Activated CD8-positive, alpha-beta T cell treated with anti-CD3 and anti-CD28 coated beads, Interleukin-2, amount 10 ng/mL, durations not matched to agents 7 days and 5 days (primary cell): ENCODE results near the gene SIGLEC8. TPM values are rescaled to one million over a fixed set of nuclear protein-coding genes. Genes with fewer than 3 reads are reported as not detected.
"Not testable (repeated sequence)": the region's sequence is repeated elsewhere in the genome, so short reads cannot be mapped to it uniquely, and the experiment has no call there.

Experiments used
- ATAC-seq: fragments of 150-1000 bp; cut with Tn5 transposase; one replicate; pipeline ENCODE4 v1.10.0; 2021; ENCODE audit warnings: moderate library complexity
- CTCF ChIA-PET: fragments of 350-600 bp; sonication (Branson Sonifier 250); formaldehyde crosslinking; loops from one replicate; lab custom pipeline; 2021; ENCODE audit warnings: antibody characterized with exemption; lab: Charles Lee
- POLR2A ChIA-PET: fragments of 350-600 bp; sonication (Branson Sonifier 250); formaldehyde crosslinking; loops from one replicate; lab custom pipeline; 2021; ENCODE audit warnings: antibody characterized with exemption; lab: Charles Lee
- DNase-seq: peaks from one replicate; pipeline ENCODE4 v3.0.0-alpha.2; 2020
- H3K27ac Mint-ChIP-seq: one replicate; pipeline ENCODE4 v1.8.0; 2021; ENCODE audit warnings: mild to moderate bottlenecking, mixed read lengths
- H3K27me3 Mint-ChIP-seq: one replicate; pipeline ENCODE4 v1.8.0; 2021; ENCODE audit warnings: low read depth, mixed read lengths
- H3K36me3 Mint-ChIP-seq: one replicate; pipeline ENCODE4 v1.8.0; 2021; ENCODE audit warnings: low read depth, mixed read lengths
- H3K4me1 Mint-ChIP-seq: one replicate; pipeline ENCODE4 v1.8.0; 2021; ENCODE audit warnings: low read depth, mixed read lengths
- H3K4me3 Mint-ChIP-seq: one replicate; pipeline ENCODE4 v1.8.0; 2021; ENCODE audit warnings: mild to moderate bottlenecking, mixed read lengths
- H3K9me3 Mint-ChIP-seq: one replicate; pipeline ENCODE4 v1.8.0; 2022; ENCODE audit warnings: mixed read lengths; ENCODE audit not compliant: insufficient read depth
- total RNA-seq, 2 experiments: library from RNA; stranded (reverse); gene quantifications; one replicate each; pipeline ENCODE4 v1.2.3, GENCODE V29; 2021

The SIGLEC8 gene
- total RNA-seq, result not detected

- ChIA-PET CTCF (no interaction called here), POLR2A (no interaction called here)
- peaks cover 7% of the 10 kb centered on the region for H3K4me1 Mint-ChIP-seq
- no peak within 1 kb of the TSS for H3K27ac Mint-ChIP-seq
- no peak within 1 kb of the TSS for H3K4me3 Mint-ChIP-seq
- H3K9me3 Mint-ChIP-seq, result no peaks in the 10 kb centered on the region
- ATAC-seq (no peak), DNase-seq (no peak)
- H3K36me3 Mint-ChIP-seq, result peaks cover 1% of the 10 kb centered on the region
- H3K27me3 Mint-ChIP-seq, result peaks cover 16% of the 10 kb centered on the region
Measured at GRCh38 chr19:51458051-51458645, at the start of gene SIGLEC8. SIGLEC8 (minus strand) TSS chr19:51458454; CDS start chr19:51458387, 67 bp downstream.

- peaks cover 4% of the 10 kb centered on the region for H3K36me3 Mint-ChIP-seq
Measured at GRCh38 chr19:51507640-51508058, 49.4 kb upstream of the SIGLEC8 start.

DNA sequence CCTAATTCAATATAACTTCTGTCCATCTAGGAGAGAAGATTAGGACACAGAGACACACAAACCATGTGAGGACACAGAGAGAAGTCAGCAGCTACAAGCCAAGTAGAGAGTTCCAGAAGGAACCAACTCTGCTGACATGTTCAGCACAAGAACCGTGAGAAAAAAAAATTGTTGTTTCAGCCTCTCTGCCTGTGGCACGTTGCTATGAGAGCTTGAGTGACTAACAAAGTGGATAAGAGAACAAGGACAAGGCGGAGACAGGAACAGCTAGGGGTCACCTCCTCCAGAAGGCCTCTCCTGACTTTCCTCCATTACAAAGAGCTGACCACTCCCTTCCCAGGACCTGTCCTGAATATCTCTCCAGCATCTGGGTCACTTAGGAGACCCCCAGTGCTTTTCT lies 48.9 kb upstream of the SIGLEC8 start:
- peaks cover 4% of the 10 kb centered on the region for H3K36me3 Mint-ChIP-seq
- ChIA-PET CTCF (interaction anchor here (1.1 to 3.3 kb wide), 4 partner anchors 8 to 150 kb away, joined by 3 to 14 read pairs (median 8); no protein-coding TSS in a partner anchor), POLR2A (interaction anchor here (0.5 kb wide), 1 partner anchor 12 kb away, joined by 4 read pairs; no protein-coding TSS in a partner anchor)
- H3K4me1 Mint-ChIP-seq, result peaks cover 21% of the 10 kb centered on the region
- peaks cover 6% of the 10 kb centered on the region for H3K27me3 Mint-ChIP-seq
- no peak overlapping the region for H3K4me3 Mint-ChIP-seq
- H3K27ac Mint-ChIP-seq, result no peak overlapping the region
- no peak for DNase-seq
- no peak for ATAC-seq
- H3K9me3 Mint-ChIP-seq, result no peaks in the 10 kb centered on the region

More at GRCh38 chr19:51507640-51508058, 49.4 kb upstream of the SIGLEC8 start:
- Mint-ChIP-seq H3K27me3 (peaks cover 6% of the 10 kb centered on the region), H3K4me1 (peaks cover 18% of the 10 kb centered on the region), H3K4me3 (no peak overlapping the region), H3K27ac (no peak overlapping the region), H3K9me3 (no peaks in the 10 kb centered on the region)
- ChIA-PET POLR2A (no interaction called here), CTCF (interaction anchor here (1.1 to 2.5 kb wide), 3 partner anchors 10 to 149 kb away, joined by 3 to 12 read pairs (median 3); no protein-coding TSS in a partner anchor)
- no peak for ATAC-seq
- DNase-seq, result no peak

DNA sequence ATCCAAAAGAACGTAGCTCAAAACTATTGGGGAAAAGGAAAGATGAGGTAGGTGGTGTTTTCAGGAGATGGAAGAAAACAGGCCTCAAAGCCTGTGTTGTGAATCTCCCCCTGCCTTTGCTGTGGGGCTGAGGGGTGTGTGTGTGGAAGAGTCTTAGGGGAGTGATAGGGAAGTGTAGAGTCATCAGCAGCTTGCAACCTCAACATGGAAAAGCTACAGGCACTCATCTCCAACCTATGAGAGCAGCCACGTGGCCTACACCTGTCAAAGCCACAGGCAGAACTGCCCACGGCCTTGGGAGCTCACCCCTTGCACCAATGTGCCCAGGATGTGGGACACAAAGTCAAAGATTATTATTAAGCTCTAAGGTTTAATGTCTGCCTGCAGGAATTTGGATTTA lies 47.6 kb upstream of the SIGLEC8 start:
- Mint-ChIP-seq H3K4me1 (peaks cover 28% of the 10 kb centered on the region), H3K9me3 (no peaks in the 10 kb centered on the region), H3K36me3 (peaks cover 4% of the 10 kb centered on the region), H3K27ac (no peak overlapping the region), H3K4me3 (no peak overlapping the region), H3K27me3 (peaks cover 6% of the 10 kb centered on the region)
- ChIA-PET CTCF (interaction anchor here (2.5 to 3.3 kb wide), 2 partner anchors 9 to 33 kb away, joined by 12 to 14 read pairs; no protein-coding TSS in a partner anchor), POLR2A (no interaction called here)
- ATAC-seq, result no peak
- no peak for DNase-seq

DNA sequence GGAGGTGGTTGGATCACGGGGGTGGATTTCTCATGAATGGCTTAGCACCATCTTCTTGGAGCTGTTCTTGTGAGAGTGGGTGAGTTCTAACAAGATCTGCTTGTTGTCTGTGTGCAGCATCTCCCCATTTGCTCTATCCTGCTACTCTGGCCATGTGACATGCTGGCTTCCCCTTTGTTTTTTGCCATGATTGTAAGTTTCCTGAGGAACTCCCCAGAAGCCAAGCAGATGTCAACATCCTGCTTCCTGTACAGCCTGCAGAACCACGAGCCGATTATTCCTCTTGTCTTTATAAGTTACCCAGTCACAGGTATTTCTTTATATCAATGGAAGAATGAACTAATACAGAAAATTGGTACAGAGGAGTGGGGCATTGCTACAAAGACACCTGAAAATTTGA lies 45.6 kb upstream of the SIGLEC8 start:
- POLR2A ChIA-PET, result no interaction called here
- DNase-seq (no peak), ATAC-seq (no peak)
- H3K4me1 Mint-ChIP-seq, result peaks cover 35% of the 10 kb centered on the region
- CTCF ChIA-PET, result interaction anchor here (3.3 kb wide), 1 partner anchor 11 kb away, joined by 14 read pairs; no protein-coding TSS in a partner anchor
- H3K9me3 Mint-ChIP-seq, result no peaks in the 10 kb centered on the region
- no peak overlapping the region for H3K4me3 Mint-ChIP-seq
- H3K36me3 Mint-ChIP-seq, result peaks cover 4% of the 10 kb centered on the region
- H3K27ac Mint-ChIP-seq, result no peak overlapping the region
- H3K27me3 Mint-ChIP-seq, result peaks cover 4% of the 10 kb centered on the region

- no peak for ATAC-seq
- Mint-ChIP-seq H3K27ac (no peak overlapping the region), H3K4me1 (peaks cover 35% of the 10 kb centered on the region), H3K27me3 (peaks cover 4% of the 10 kb centered on the region), H3K36me3 (peaks cover 4% of the 10 kb centered on the region), H3K9me3 (no peaks in the 10 kb centered on the region), H3K4me3 (no peak overlapping the region)
- CTCF ChIA-PET, result interaction anchor here (1.1 to 1.7 kb wide), 2 partner anchors 10 to 12 kb away, joined by 3 to 5 read pairs; no protein-coding TSS in a partner anchor
- POLR2A ChIA-PET, result no interaction called here
- no peak for DNase-seq
Measured at GRCh38 chr19:51503286-51503817, 45.1 kb upstream of the SIGLEC8 start.

DNA sequence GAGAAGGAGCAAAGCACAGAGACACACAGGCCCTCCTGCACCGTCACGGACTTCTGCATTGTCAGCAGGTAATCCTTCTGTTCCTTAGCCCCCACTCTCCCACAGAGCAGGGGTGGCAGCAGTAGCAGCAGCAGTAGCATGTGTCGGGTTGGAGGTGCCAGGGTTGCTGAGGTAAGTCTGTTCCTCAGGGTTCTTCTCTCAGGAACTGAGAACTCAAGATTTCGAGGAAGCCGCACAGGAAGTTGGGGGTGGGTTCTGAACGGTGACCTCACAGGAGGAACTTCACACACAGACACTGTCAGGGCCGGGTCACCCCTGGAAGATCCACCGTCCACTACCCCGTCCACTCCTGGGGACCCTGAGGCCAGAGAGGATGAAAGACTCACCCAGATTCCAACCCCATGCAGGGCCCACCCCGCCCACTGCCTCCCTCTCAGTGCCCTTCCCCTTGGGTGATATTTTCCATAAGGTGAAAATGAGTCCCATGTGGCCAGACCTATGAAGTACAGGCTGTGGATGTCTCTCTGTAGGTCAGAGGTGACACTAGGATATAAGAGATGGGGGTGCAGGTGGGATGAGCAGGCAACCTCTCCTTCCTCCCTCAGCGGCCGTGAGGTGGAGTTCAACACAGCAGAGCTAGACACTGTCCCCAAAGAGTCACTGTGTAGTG lies 43.5 kb upstream of the SIGLEC8 start, which contains the start of gene SIGLEC12:
SIGLEC12 (minus strand) TSS at position 207 of the 670 bp plus-strand sequence; CDS start at position 140, 67 bp downstream.
- H3K27ac Mint-ChIP-seq, result peak within 1 kb of the TSS; percentile 87
- ChIA-PET POLR2A (no interaction called here), CTCF (interaction anchor here (1.7 kb wide), 1 partner anchor 14 kb away, joined by 5 read pairs; no protein-coding TSS in a partner anchor)
- H3K36me3 Mint-ChIP-seq, result peaks cover 4% of the 10 kb centered on the region
- no peaks in the 10 kb centered on the region for H3K27me3 Mint-ChIP-seq
- no peaks in the 10 kb centered on the region for H3K9me3 Mint-ChIP-seq
- H3K4me3 Mint-ChIP-seq, result peak within 1 kb of the TSS; percentile 56
- peak; percentile 54 for ATAC-seq
- peak; percentile 48 for DNase-seq
- peaks cover 35% of the 10 kb centered on the region for H3K4me1 Mint-ChIP-seq

DNA sequence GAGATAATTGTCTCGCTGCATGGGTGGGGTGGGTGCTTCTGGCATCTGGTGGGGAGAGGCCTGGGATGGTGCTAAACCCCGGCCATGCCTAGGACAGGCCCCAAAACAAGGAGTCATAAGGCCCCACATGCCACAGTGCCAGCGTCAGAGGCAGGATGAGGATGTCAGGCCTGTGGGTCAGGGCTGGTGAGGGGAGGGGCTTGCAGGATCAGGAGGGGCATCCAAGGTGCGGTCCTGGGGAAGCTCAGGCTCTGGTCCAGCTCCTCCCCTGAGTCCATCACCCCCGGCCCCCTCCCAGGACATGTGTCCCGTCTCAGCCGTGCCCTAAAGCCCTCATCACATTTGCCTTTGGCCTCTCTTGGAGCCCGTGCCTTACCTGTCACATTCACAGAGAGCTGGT lies 42.7 kb upstream of the SIGLEC8 start:
- H3K36me3 Mint-ChIP-seq, POLR2A ChIA-PET, DNase-seq, H3K9me3 Mint-ChIP-seq, H3K27me3 Mint-ChIP-seq: not testable (repeated sequence)
- H3K27ac Mint-ChIP-seq, result peak overlapping the region; percentile 87
- ATAC-seq, result peak; percentile 50
- H3K4me1 Mint-ChIP-seq, result peaks cover 35% of the 10 kb centered on the region
- H3K4me3 Mint-ChIP-seq, result peak overlapping the region; percentile 56
- CTCF ChIA-PET, result interaction anchor here (1.2 to 1.6 kb wide), 2 partner anchors 13 to 15 kb away, joined by 3 read pairs; no protein-coding TSS in a partner anchor

GRCh38 chr19:51497666-51498065 lies 39.4 kb upstream of the SIGLEC8 start:
- no peaks in the 10 kb centered on the region for H3K9me3 Mint-ChIP-seq
- H3K4me1 Mint-ChIP-seq, result peaks cover 27% of the 10 kb centered on the region
- DNase-seq (no peak), ATAC-seq (no peak)
- ChIA-PET CTCF (interaction anchor here (0.7 kb wide), 1 partner anchor 17 kb away, joined by 3 read pairs; no protein-coding TSS in a partner anchor), POLR2A (no interaction called here)
- H3K27me3 Mint-ChIP-seq, result peaks cover 9% of the 10 kb centered on the region
- H3K4me3 Mint-ChIP-seq, result no peak overlapping the region
- no peak overlapping the region for H3K27ac Mint-ChIP-seq
- no peaks in the 10 kb centered on the region for H3K36me3 Mint-ChIP-seq

- POLR2A ChIA-PET, result no interaction called here
- peaks cover 9% of the 10 kb centered on the region for H3K27me3 Mint-ChIP-seq
- peaks cover 2% of the 10 kb centered on the region for H3K36me3 Mint-ChIP-seq
- CTCF ChIA-PET, result no interaction called here
- H3K27ac Mint-ChIP-seq, result no peak overlapping the region
- H3K9me3 Mint-ChIP-seq, result no peaks in the 10 kb centered on the region
- H3K4me3 Mint-ChIP-seq, result no peak overlapping the region
- no peak for ATAC-seq
- peaks cover 6% of the 10 kb centered on the region for H3K4me1 Mint-ChIP-seq
- DNase-seq, result no peak
Measured at GRCh38 chr19:51493776-51494175, 35.5 kb upstream of the SIGLEC8 start.

GRCh38 chr19:51491586-51491985 lies 33.3 kb upstream of the SIGLEC8 start:
- DNase-seq (no peak), ATAC-seq (no peak)
- Mint-ChIP-seq H3K27ac (no peak overlapping the region), H3K36me3 (peaks cover 2% of the 10 kb centered on the region), H3K9me3 (no peaks in the 10 kb centered on the region), H3K4me1 (peaks cover 6% of the 10 kb centered on the region), H3K4me3 (no peak overlapping the region), H3K27me3 (peaks cover 9% of the 10 kb centered on the region)
- POLR2A ChIA-PET, result no interaction called here
- CTCF ChIA-PET, result interaction anchor here (1.4 kb wide), 1 partner anchor 166 kb away, joined by 3 read pairs; no protein-coding TSS in a partner anchor
